ENCODE results near the gene DQX1. TPM values are rescaled to one million over a fixed set of nuclear protein-coding genes. Genes with fewer than 3 reads are reported as not detected.

Gene DQX1
- total RNA-seq, 1 experiment from 2014 or later, result 1.3 TPM

DNA sequence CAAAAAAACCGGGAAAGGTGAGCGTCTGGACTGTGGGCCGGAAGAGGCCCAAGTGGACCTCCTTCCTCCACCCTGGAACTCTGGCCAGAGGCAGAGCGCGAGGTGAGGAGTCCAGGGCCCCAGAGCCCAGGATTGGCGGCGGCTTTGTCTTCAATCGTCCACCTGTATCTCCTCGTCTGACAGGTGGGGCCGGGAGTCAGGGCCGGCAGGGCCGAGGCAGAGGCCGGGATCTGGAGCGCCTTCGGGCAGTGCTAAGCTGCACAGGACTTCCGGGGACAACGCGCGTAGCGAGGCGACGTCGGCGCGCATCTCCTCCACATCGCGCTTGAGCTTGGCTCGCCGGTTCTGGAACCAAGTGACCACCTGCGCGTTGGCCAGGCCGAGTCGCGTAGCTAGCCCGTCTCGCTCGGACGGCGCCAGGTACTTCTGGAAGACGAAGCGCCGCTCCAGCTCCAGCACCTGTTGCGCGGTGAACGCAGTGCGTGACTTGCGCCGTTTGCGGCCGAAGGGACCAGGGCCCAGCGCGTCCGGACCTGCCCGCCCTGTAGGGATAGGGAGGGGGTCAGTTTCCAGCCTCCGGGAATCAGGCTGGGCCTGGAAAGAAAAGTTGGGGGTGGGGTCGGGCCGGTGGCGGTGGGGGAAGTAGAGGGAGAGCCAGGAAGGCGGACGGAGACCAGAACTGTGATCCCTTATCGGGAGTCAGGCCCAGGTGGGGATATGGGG lies 28.1 kb downstream of the DQX1 start:
- H3K27me3 ChIP-seq (ENCODE audit: insufficient read depth, low read depth), result no peaks in the 10 kb centered on the region
- DNase-seq, result peak; percentile 68 to 69
- no peak for TF ChIP-seq CTCF (conservative IDR thresholded peaks at IDR 0.05)
- TF ChIP-seq EZH2 (IDR thresholded peaks at IDR 0.05; ENCODE audit: low read depth), result no peak
- no peaks in the 10 kb centered on the region for H4K20me1 ChIP-seq (ENCODE audit: insufficient read depth)
- peak overlapping the region; percentile 88 for H3K4me2 ChIP-seq
- peak overlapping the region; percentile 88 for H2AFZ ChIP-seq
- BruUV-seq (replicated peaks), result TSS peak; percentile 44
- peaks cover 16% of the 10 kb centered on the region; the same call in 1 of the 2 replicates for H3F3A ChIP-seq (ENCODE audit: insufficient read depth, low read depth)
- ChIA-PET POLR2A (ENCODE audit: unreplicated experiment) (interaction anchor here (0.6 kb wide), 1 partner anchor 39 kb away, joined by 4 read pairs; the partner anchor contains the start of gene WBP1), CTCF (interaction anchor here (0.6 to 0.7 kb wide), 2 partner anchors 14 to 91 kb away, joined by 4 read pairs; no protein-coding TSS in a partner anchor)
- H3K4me1 ChIP-seq (replicated peaks; ENCODE audit: insufficient read depth), result peaks cover 16% of the 10 kb centered on the region
- H3K4me3 ChIP-seq, result peak overlapping the region; percentile 62
- no peaks in the 10 kb centered on the region for H3K36me3 ChIP-seq (ENCODE audit: low read depth)
- H3K9me3 ChIP-seq (ENCODE audit: insufficient read depth, low read depth), result no peaks in the 10 kb centered on the region
- no peaks in the 10 kb centered on the region for H3K9me2 ChIP-seq (ENCODE audit: insufficient read depth)
- peak overlapping the region; percentile 27; the same call in 1 of the 2 replicates for H3K27ac ChIP-seq
- H3K79me2 ChIP-seq (ENCODE audit: low read depth), result peaks cover 10% of the 10 kb centered on the region; the same call in 1 of the 2 replicates
- intact Hi-C loops (cut with micrococcal nuclease; ENCODE audit: unreplicated experiment), result no loop called here

DNA sequence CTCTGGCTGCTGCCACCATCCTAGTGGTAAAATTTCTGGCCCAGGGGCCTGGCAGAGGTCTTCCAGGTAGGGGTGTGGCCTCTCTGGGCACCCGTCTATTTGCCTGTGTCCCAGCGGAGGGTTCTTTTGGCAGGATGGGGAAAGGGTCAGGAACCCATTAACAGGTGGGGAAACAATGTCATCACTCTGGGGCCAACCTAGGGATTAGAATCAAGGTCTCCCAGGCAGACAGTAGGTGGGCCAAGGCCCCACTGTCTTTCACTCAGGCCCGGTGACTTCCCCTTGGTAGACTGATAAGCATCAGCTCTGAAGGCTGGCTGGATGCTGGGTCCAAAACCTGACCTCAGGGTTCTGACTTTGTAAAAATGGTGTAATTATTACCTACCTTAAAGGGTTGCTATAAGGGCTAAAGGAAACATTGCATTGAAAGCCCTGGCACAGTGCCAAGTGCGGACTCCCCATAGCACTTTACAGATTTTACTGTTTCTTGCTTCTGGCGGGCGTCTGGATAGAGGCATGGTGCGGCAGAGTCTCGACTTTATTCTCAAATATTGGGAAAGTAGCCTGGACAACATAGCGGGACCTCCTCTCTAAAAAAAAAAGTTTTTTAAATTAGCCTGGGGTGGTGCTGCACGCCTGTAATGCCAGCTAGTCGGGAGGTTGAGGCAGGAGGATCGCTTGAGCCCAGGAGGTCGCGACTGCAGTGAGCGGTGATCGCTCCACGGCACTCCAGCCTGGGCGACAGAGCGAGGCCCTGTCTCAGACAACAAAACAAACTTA lies 28.8 kb downstream of the DQX1 start:
- H4K20me1 ChIP-seq (ENCODE audit: insufficient read depth), result no peaks in the 10 kb centered on the region
- H3K9me2 ChIP-seq (ENCODE audit: insufficient read depth), result no peaks in the 10 kb centered on the region
- DNase-seq, result no peak
- H3F3A ChIP-seq (ENCODE audit: insufficient read depth, low read depth), result peaks cover 16% of the 10 kb centered on the region; the same call in 1 of the 2 replicates
- H3K4me2 ChIP-seq, result peak overlapping the region; percentile 88
- CTCF ChIA-PET, result interaction anchor here (0.6 kb wide), 1 partner anchor 13 kb away, joined by 4 read pairs; no protein-coding TSS in a partner anchor
- H3K27ac ChIP-seq, result peak overlapping the region; percentile 27; the same call in 1 of the 2 replicates
- no peaks in the 10 kb centered on the region for H3K36me3 ChIP-seq (ENCODE audit: low read depth)
- H3K27me3 ChIP-seq (ENCODE audit: insufficient read depth, low read depth), result no peaks in the 10 kb centered on the region
- H2AFZ ChIP-seq, result peak overlapping the region; percentile 88
- H3K9me3 ChIP-seq (ENCODE audit: insufficient read depth, low read depth), result no peaks in the 10 kb centered on the region
- peaks cover 10% of the 10 kb centered on the region; the same call in 1 of the 2 replicates for H3K79me2 ChIP-seq (ENCODE audit: low read depth)
- peak overlapping the region; percentile 62 for H3K4me3 ChIP-seq
- intact Hi-C loops (cut with micrococcal nuclease; ENCODE audit: unreplicated experiment), result no loop called here
- TF ChIP-seq CTCF (conservative IDR thresholded peaks at IDR 0.05) (no peak), EZH2 (IDR thresholded peaks at IDR 0.05; ENCODE audit: low read depth) (no peak)
- no TSS peak for BruUV-seq (replicated peaks)
- POLR2A ChIA-PET (ENCODE audit: unreplicated experiment), result no interaction called here
- H3K4me1 ChIP-seq (replicated peaks; ENCODE audit: insufficient read depth), result peaks cover 16% of the 10 kb centered on the region

- POLR2A ChIA-PET (ENCODE audit: unreplicated experiment), result no interaction called here
- H3K4me2 ChIP-seq, result no peak overlapping the region
- no peak overlapping the region for H3K27ac ChIP-seq
- CTCF ChIA-PET, result no interaction called here
- H2AFZ ChIP-seq, result no peak overlapping the region
- H3K27me3 ChIP-seq (ENCODE audit: insufficient read depth, low read depth), result no peaks in the 10 kb centered on the region
- H3K9me3 ChIP-seq (ENCODE audit: insufficient read depth, low read depth), result no peaks in the 10 kb centered on the region
- TF ChIP-seq CTCF (conservative IDR thresholded peaks at IDR 0.05) (no peak), EZH2 (IDR thresholded peaks at IDR 0.05; ENCODE audit: low read depth) (no peak)
- intact Hi-C loops (cut with micrococcal nuclease; ENCODE audit: unreplicated experiment), result no loop called here
- no TSS peak for BruUV-seq (replicated peaks)
- no peak for DNase-seq
- no peaks in the 10 kb centered on the region for H3K9me2 ChIP-seq (ENCODE audit: insufficient read depth)
- H4K20me1 ChIP-seq (ENCODE audit: insufficient read depth), result no peaks in the 10 kb centered on the region
- H3K79me2 ChIP-seq (ENCODE audit: low read depth), result peaks cover 10% of the 10 kb centered on the region; the same call in 1 of the 2 replicates
- peaks cover 16% of the 10 kb centered on the region for H3K4me1 ChIP-seq (replicated peaks; ENCODE audit: insufficient read depth)
- no peak overlapping the region for H3K4me3 ChIP-seq
- peaks cover 4% of the 10 kb centered on the region; the same call in 1 of the 2 replicates for H3F3A ChIP-seq (ENCODE audit: insufficient read depth, low read depth)
- H3K36me3 ChIP-seq (ENCODE audit: low read depth), result no peaks in the 10 kb centered on the region
Observed at GRCh38 chr2:74495440-74495839, 30.6 kb downstream of the DQX1 start.

Measured in PC-9 (cell line).